ENCODE data around the gene PSMC3IP.

GRCh38 chr17:42536048-42536371, 41.5 kb downstream of the PSMC3IP start, which contains the start of gene NAGLU:
- TF ChIP-seq POLR2A (IDR thresholded peaks at IDR 0.05; ENCODE audit: low read depth) (peak; percentile 72), EP300 (IDR thresholded peaks at IDR 0.05) (no peak), CTCF (IDR thresholded peaks at IDR 0.05) (peak in 1 of 3 experiments; percentile 11)

All from esophagus muscularis mucosa (tissue), 4 donors.